ENCODE results near the gene NFIC.

Gene NFIC

GRCh38 chr19:3455393-3455955 lies 89.1 kb downstream of the NFIC start:
- no peak for DNase-seq

GRCh38 chr19:3455960-3456601 lies 89.7 kb downstream of the NFIC start:
- DNase-seq = no peak

- no peak for DNase-seq
Observed at GRCh38 chr19:3456925-3457527, 90.6 kb downstream of the NFIC start.

GRCh38 chr19:3457528-3458228 lies 91.3 kb downstream of the NFIC start:
- peak; percentile 50 for DNase-seq

- peak; percentile 69 for DNase-seq
Observed at GRCh38 chr19:3458229-3459088, 92.1 kb downstream of the NFIC start.

GRCh38 chr19:3459089-3459881 lies 92.9 kb downstream of the NFIC start:
- peak; percentile 94 for DNase-seq

GRCh38 chr19:3459965-3460582 lies 93.7 kb downstream of the NFIC start:
- no peak for DNase-seq

GRCh38 chr19:3462991-3463713 lies 96.8 kb downstream of the NFIC start:
- DNase-seq = no peak

GRCh38 chr19:3463714-3464586 lies 97.6 kb downstream of the NFIC start:
- no peak for DNase-seq

- DNase-seq = no peak
Observed at GRCh38 chr19:3464587-3465235, 98.3 kb downstream of the NFIC start.

GRCh38 chr19:3465552-3465951 lies 99.2 kb downstream of the NFIC start:
- no peak for DNase-seq

- no peak for DNase-seq
Observed at GRCh38 chr19:3466635-3467034, 100.3 kb downstream of the NFIC start.

- no peak for DNase-seq
Observed at GRCh38 chr19:3467437-3468198, 101.2 kb downstream of the NFIC start.

- no peak for DNase-seq
Observed at GRCh38 chr19:3468211-3468610, 101.8 kb downstream of the NFIC start.

GRCh38 chr19:3469638-3470499 lies 103.5 kb downstream of the NFIC start:
- no peak for DNase-seq

GRCh38 chr19:3470500-3471128 lies 104.2 kb downstream of the NFIC start:
- DNase-seq = no peak
